Panc1 (cell line): ENCODE measurements around the gene RHOJ.

Experiments used
- POLR2AphosphoS5 ChIP-seq: IDR thresholded peaks from 2 replicates; pipeline ENCODE4 v1.6.1; 2012; ENCODE audit warnings: mild to moderate bottlenecking, low read depth, low read length, moderate library complexity
- SIN3A ChIP-seq: IDR thresholded peaks from 2 replicates; pipeline ENCODE4 v1.6.1; 2012; ENCODE audit warnings: low read depth, mild to moderate bottlenecking, low read length, moderate library complexity, borderline replicate concordance; ENCODE audit not compliant: insufficient read depth
- TF ChIP-seq, protein P1 (sequence below): fragments of 450-650 bp; IDR thresholded peaks from 2 replicates; pipeline ENCODE4 v1.5.1; 2017; ENCODE audit warnings: mild to moderate bottlenecking

DNA sequence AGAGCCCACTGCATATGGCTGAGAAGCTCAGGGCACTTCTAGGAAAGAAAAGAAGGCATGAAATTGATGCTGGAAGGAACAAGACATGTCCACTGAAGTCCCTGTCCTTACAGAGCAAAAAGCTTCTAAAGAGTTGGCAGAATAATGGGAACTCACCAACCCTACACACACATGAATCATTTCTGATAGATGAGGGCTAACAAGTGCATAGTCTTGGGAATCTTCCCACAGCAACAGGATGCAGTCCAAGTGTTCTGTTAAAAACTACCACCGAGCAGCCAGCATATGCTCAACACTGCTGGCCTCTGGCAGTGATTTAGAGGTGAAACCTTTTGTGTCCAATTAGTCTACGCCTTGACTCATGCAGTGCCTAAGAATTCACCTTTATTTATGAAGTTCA, 44.8 kb downstream of the RHOJ start:
- TF ChIP-seq SIN3A (no peak), POLR2AphosphoS5 (no peak)
- TF ChIP-seq, protein P1, sequence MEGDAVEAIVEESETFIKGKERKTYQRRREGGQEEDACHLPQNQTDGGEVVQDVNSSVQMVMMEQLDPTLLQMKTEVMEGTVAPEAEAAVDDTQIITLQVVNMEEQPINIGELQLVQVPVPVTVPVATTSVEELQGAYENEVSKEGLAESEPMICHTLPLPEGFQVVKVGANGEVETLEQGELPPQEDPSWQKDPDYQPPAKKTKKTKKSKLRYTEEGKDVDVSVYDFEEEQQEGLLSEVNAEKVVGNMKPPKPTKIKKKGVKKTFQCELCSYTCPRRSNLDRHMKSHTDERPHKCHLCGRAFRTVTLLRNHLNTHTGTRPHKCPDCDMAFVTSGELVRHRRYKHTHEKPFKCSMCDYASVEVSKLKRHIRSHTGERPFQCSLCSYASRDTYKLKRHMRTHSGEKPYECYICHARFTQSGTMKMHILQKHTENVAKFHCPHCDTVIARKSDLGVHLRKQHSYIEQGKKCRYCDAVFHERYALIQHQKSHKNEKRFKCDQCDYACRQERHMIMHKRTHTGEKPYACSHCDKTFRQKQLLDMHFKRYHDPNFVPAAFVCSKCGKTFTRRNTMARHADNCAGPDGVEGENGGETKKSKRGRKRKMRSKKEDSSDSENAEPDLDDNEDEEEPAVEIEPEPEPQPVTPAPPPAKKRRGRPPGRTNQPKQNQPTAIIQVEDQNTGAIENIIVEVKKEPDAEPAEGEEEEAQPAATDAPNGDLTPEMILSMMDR: no peak
